HepG2 (cell line): ENCODE results near the gene MRPS34. TPM values are rescaled to one million over a fixed set of nuclear protein-coding genes. Genes with fewer than 3 reads are reported as not detected.
A peak's percentile ranks its signal among the peaks of the same experiment; 100 is the strongest.

Experiments
- ATAC-seq: fragments of 200-7000 bp; cut with Tn5 transposase; 3 replicates; pipeline ENCODE4 v1.9.1; 2020; ENCODE audit warnings: mild to moderate bottlenecking, moderate library complexity
- BruUV-seq: library from RNA; stranded (reverse); fragments of 400-500 nt; replicated peaks from 2 replicates; lab custom pipeline; 2021; lab: Mats Ljungman, UMichigan
- CTCF ChIA-PET: fragments of 300-600 bp; formaldehyde crosslinking; extraction: SDS; loops from one replicate; lab custom pipeline; 2021; ENCODE audit warnings: low total read pairs, inconsistent platforms, low intra/inter-chr PET ratio; lab: Yijun Ruan, JAX
- POLR2A ChIA-PET: fragments of 350-600 bp; sonication (Branson Sonifier 250); formaldehyde crosslinking; loops from one replicate; lab custom pipeline; 2020; ENCODE audit warnings: antibody characterized with exemption, inconsistent platforms; lab: Yijun Ruan, JAX
- DNase-seq: peaks from one replicate; pipeline ENCODE4 v3.0.0-alpha.2; 2015; ENCODE audit warnings: low spot score
- FAIRE-seq: peaks from 3 replicates; lab custom pipeline; 2011; peaks lifted over from hg19 to GRCh38; lab: Jason Lieb, UNC
- H2AFZ ChIP-seq: one replicate; pipeline ENCODE4 v1.6.1; 2011; ENCODE audit warnings: low read length, inconsistent platforms
- H3K27ac ChIP-seq: fragments of 300-600 bp; 3 replicates; pipeline ENCODE4 v1.8.0; 2011; ENCODE audit warnings: mixed run types, mild to moderate bottlenecking, mixed read lengths, low read length, inconsistent platforms; ENCODE audit not compliant: insufficient read depth; ENCODE audit errors: extremely low read length
- H3K27me3 ChIP-seq, 2 experiments: fragments of 200-600 bp in 1 of 2; 2 replicates in 1 of 2; 3 replicates in 1 of 2; pipeline versions ENCODE4 v1.6.0 to v1.8.0; 2011; ENCODE audit warnings: low read length in 2 of 2, mild to moderate bottlenecking in 2 of 2, moderate library complexity in 2 of 2, inconsistent platforms in 1 of 2; ENCODE audit not compliant: insufficient read depth in 2 of 2, control insufficient read depth in 1 of 2
- H3K36me3 ChIP-seq, 2 experiments: fragments of 200-600 bp in 1 of 2; replicated peaks in 1 of 2; 2 replicates in 1 of 2; 3 replicates in 1 of 2; pipeline versions ENCODE4 v1.5.1 to v1.8.0; 2011; ENCODE audit warnings: low read length in 2 of 2, inconsistent platforms in 1 of 2; ENCODE audit not compliant: insufficient read depth in 2 of 2, control insufficient read depth in 1 of 2
- H3K4me1 ChIP-seq: 2 replicates; pipeline ENCODE4 v1.5.1; 2012; ENCODE audit warnings: low read length, inconsistent platforms; ENCODE audit not compliant: insufficient read depth
- H3K4me2 ChIP-seq: 2 replicates; pipeline ENCODE4 v1.6.0; 2011; ENCODE audit warnings: low read depth, low read length, inconsistent platforms
- H3K4me3 ChIP-seq, 3 experiments: fragments of 200-600 bp in 1 of 3; sonication (generic), shearing (Covaris generic) in 1 of 3; replicated peaks in 1 of 3; 2 replicates each; pipeline ENCODE4 v1.5.1; 2011 to 2016; ENCODE audit warnings: low read length in 3 of 3, inconsistent platforms in 2 of 3, low read depth in 2 of 3, mild to moderate bottlenecking in 2 of 3, control low read depth in 1 of 3, mixed read lengths in 1 of 3; ENCODE audit not compliant: insufficient read depth in 1 of 3
- H3K79me2 ChIP-seq: one replicate; pipeline ENCODE4 v1.6.1; 2011; ENCODE audit warnings: low read length, inconsistent platforms; ENCODE audit not compliant: insufficient read depth
- H3K9ac ChIP-seq: 2 replicates; pipeline ENCODE4 v1.6.0; 2011; ENCODE audit warnings: mild to moderate bottlenecking, low read depth, low read length, inconsistent platforms; ENCODE audit not compliant: insufficient read depth
- H3K9me3 ChIP-seq: 2 replicates; pipeline ENCODE4 v1.5.1; 2012; ENCODE audit warnings: mild to moderate bottlenecking, low read length
- H4K20me1 ChIP-seq: 2 replicates; pipeline ENCODE4 v1.6.0; 2011; ENCODE audit warnings: inconsistent platforms, mild to moderate bottlenecking, low read length, moderate library complexity; ENCODE audit not compliant: insufficient read depth
- ARNT2 ChIP-seq: sonication (generic); formaldehyde crosslinking; IDR thresholded peaks from 2 replicates; pipeline ENCODE4 v1.8.0; 2022; ENCODE audit warnings: mild to moderate bottlenecking, low read depth, missing genetic modification reagents, moderate library complexity
- ATF7 ChIP-seq, 2 experiments: fragments of 450-650 bp in 1 of 2; sonication (generic) in 1 of 2; formaldehyde crosslinking in 1 of 2; IDR thresholded peaks; 2 replicates each; pipeline versions ENCODE4 v1.4.0 to v1.6.1; 2016 to 2020; ENCODE audit warnings: antibody characterized with exemption in 1 of 2, mild to moderate bottlenecking in 1 of 2, missing genetic modification reagents in 1 of 2
- HNRNPL ChIP-seq: fragments of 200-400 bp; formaldehyde crosslinking; IDR thresholded peaks from 2 replicates; pipeline ENCODE4 v1.6.1; 2017; ENCODE audit warnings: mild to moderate bottlenecking, low read depth, low read length
- JUNB ChIP-seq: sonication (generic); formaldehyde crosslinking; IDR thresholded peaks from 2 replicates; pipeline ENCODE4 v1.8.0; 2022; ENCODE audit warnings: missing genetic modification reagents, mild to moderate bottlenecking, borderline replicate concordance
- MLXIP ChIP-seq: sonication (generic); formaldehyde crosslinking; IDR thresholded peaks from 2 replicates; pipeline ENCODE4 v1.9.0; 2021; ENCODE audit warnings: missing genetic modification reagents, borderline replicate concordance
- POGZ ChIP-seq: sonication (generic); formaldehyde crosslinking; IDR thresholded peaks from 2 replicates; pipeline ENCODE4 v1.4.0; 2020; ENCODE audit warnings: mild to moderate bottlenecking, missing genetic modification reagents
- RBFOX2 ChIP-seq: fragments of 200-400 bp; formaldehyde crosslinking; IDR thresholded peaks from 2 replicates; pipeline ENCODE4 v1.6.1; 2017; ENCODE audit warnings: low read depth, mild to moderate bottlenecking, low read length
- RBM22 ChIP-seq: fragments of 200-400 bp; formaldehyde crosslinking; optimal IDR thresholded peaks from 2 replicates; pipeline ENCODE3; 2017; ENCODE audit warnings: mild to moderate bottlenecking, low read length, moderate library complexity
- SMAD3 ChIP-seq: sonication (generic); formaldehyde crosslinking; IDR thresholded peaks from 2 replicates; pipeline ENCODE4 v1.4.0; 2020; ENCODE audit warnings: missing genetic modification reagents
- SYNCRIP ChIP-seq: fragments of 200-400 bp; formaldehyde crosslinking; IDR thresholded peaks from 2 replicates; pipeline ENCODE4 v1.6.1; 2018; ENCODE audit warnings: mild to moderate bottlenecking, low read depth, low read length; ENCODE audit not compliant: insufficient read depth
- TCF12 ChIP-seq, 2 experiments: fragments of 450-650 bp in 1 of 2; sonication (generic) in 1 of 2; formaldehyde crosslinking in 1 of 2; IDR thresholded peaks; 2 replicates each; pipeline versions ENCODE4 v1.6.1 to v1.8.0; 2017 to 2022; ENCODE audit warnings: antibody characterized with exemption in 1 of 2, mild to moderate bottlenecking in 1 of 2, missing genetic modification reagents in 1 of 2, moderate library complexity in 1 of 2
- ZBTB26 ChIP-seq: IDR thresholded peaks from 2 replicates; pipeline ENCODE4 v1.6.1; 2016; ENCODE audit warnings: missing compliant biosample characterization, missing genetic modification reagents, borderline replicate concordance
- ZBTB33 ChIP-seq: sonication (generic); formaldehyde crosslinking; IDR thresholded peaks from 2 replicates; pipeline ENCODE4 v1.4.0; 2020; ENCODE audit warnings: missing genetic modification reagents
- ZNF773 ChIP-seq: sonication (generic); formaldehyde crosslinking; IDR thresholded peaks from 2 replicates; pipeline ENCODE4 v1.4.0; 2020; ENCODE audit warnings: missing genetic modification reagents, borderline replicate concordance
- ZSCAN22 ChIP-seq: sonication (generic); formaldehyde crosslinking; IDR thresholded peaks from 2 replicates; pipeline ENCODE4 v1.4.0; 2020; ENCODE audit warnings: mild to moderate bottlenecking, missing genetic modification reagents
- WGBS: methylation state at CpG from one replicate; pipeline ENCODE4 v1.1.6; 2017; ENCODE audit warnings: low lambda C conversion rate; 5-methylcytosine and 5-hydroxymethylcytosine counted together
- in situ Hi-C: cut with HindIII; loops from 2 replicates; pipeline ENCODE4 v1.10.0; 2017; ENCODE audit warnings: low pct_unique_long_range_greater_than_20kb; ENCODE audit not compliant: extremely low pct_ligation_motif_present
- intact Hi-C: fragments of 100-400 bp; cut with micrococcal nuclease; formaldehyde crosslinking; loops from one replicate; pipeline ENCODE4 v1.10.0; 2022; ENCODE audit not compliant: unreplicated experiment
- polyA plus RNA-seq, 8 experiments: library from polyadenylated mRNA; depleted of rRNA in 3 of 8; stranded (reverse) in 7 of 8; unstranded in 1 of 8; fragments of >200 nt; fragmentation: Illumina TruSeq in 4 of 8; extraction: Trizol in 4 of 8; gene quantifications; 2 replicates each; pipeline versions ENCODE4 v1.2.1 to v1.2.3, GENCODE V29; 2011 to 2016; ENCODE audit warnings: low read depth in 4 of 8, missing spikeins in 1 of 8, mixed read lengths in 1 of 8; ENCODE audit not compliant: insufficient read depth in 1 of 8
- total RNA-seq, 5 experiments: library from RNA; depleted of rRNA; stranded (reverse); fragments of >200 nt; fragmentation: Illumina TruSeq; extraction: Trizol; gene quantifications; 2 replicates each; pipeline ENCODE4 v1.2.3, GENCODE V29; 2016; ENCODE audit warnings: low read depth in 1 of 5

MRPS34 gene
- total and polyA plus RNA-seq, 2 of the 13 experiments (the other 11 are each of a cell fraction or from before 2014, with no cell fraction given), result 63.5 to 131 TPM

GRCh38 chr16:1777375-1778199 lies 4.7 kb upstream of the MRPS34 start:
- no peak for FAIRE-seq
- no TSS peak for BruUV-seq
- Histone ChIP-seq H3K9me3 (no peaks in the 10 kb centered on the region), H3K9ac (no peak overlapping the region), H3K4me2 (no peak overlapping the region), H4K20me1 (no peaks in the 10 kb centered on the region), H3K27ac (no peak overlapping the region), H2AFZ (no peak overlapping the region), H3K4me3 (no peak overlapping the region), H3K36me3 (peaks cover 5 to 13% of the 10 kb centered on the region in 2 experiments; a peak in 3 of 5 replicates), H3K27me3 (no peaks in the 10 kb centered on the region; a peak in 2 of 5 replicates), H3K79me2 (peaks cover 21% of the 10 kb centered on the region), H3K4me1 (peaks cover 24% of the 10 kb centered on the region)
- no peak for DNase-seq
- in situ Hi-C loops, result no loop called here
- POLR2A ChIA-PET, result interaction anchor here (3.8 kb wide), 1 partner anchor 46 kb away, joined by 10 read pairs; no protein-coding TSS in a partner anchor
- ATAC-seq, result no peak
- WGBS, result 95% methylated on average over 8 of the region's 36 CpGs
- CTCF ChIA-PET, result no interaction called here
- intact Hi-C loops, result no loop called here
- no peak for TF ChIP-seq SMAD3 (CRISPR knock-in tag)
- peak; percentile 69 for TF ChIP-seq RBFOX2
- TF ChIP-seq SYNCRIP, result no peak
- no peak for TF ChIP-seq JUNB (CRISPR knock-in tag)
- no peak for TF ChIP-seq TCF12 (IDR thresholded peaks at IDR 0.05)
- TF ChIP-seq TCF12 (CRISPR knock-in tag; IDR thresholded peaks at IDR 0.05), result no peak
- no peak for TF ChIP-seq ATF7 (IDR thresholded peaks at IDR 0.05)
- no peak for TF ChIP-seq ATF7 (CRISPR knock-in tag; IDR thresholded peaks at IDR 0.05)
- no peak for TF ChIP-seq ZSCAN22 (CRISPR knock-in tag)
- no peak for TF ChIP-seq POGZ (CRISPR knock-in tag)
- no peak for TF ChIP-seq ARNT2 (CRISPR knock-in tag)
- TF ChIP-seq HNRNPL, result 0 out of 2 replicates have a peak, but pooled peaks have one; percentile 9
- no peak for TF ChIP-seq ZNF773 (CRISPR knock-in tag)
- TF ChIP-seq MLXIP, result no peak
- no peak for TF ChIP-seq ZBTB26 (CRISPR knock-in tag)
- TF ChIP-seq RBM22, result peak; percentile 14
- TF ChIP-seq ZBTB33, result 0 out of 2 replicates have a peak, but pooled peaks have one; percentile 22
